ENCODE measurements around the gene KCNA2.

The KCNA2 gene

GRCh38 chr1:110617589-110617988 lies 11.4 kb upstream of the KCNA2 start:
- no peak for DNase-seq

DNA sequence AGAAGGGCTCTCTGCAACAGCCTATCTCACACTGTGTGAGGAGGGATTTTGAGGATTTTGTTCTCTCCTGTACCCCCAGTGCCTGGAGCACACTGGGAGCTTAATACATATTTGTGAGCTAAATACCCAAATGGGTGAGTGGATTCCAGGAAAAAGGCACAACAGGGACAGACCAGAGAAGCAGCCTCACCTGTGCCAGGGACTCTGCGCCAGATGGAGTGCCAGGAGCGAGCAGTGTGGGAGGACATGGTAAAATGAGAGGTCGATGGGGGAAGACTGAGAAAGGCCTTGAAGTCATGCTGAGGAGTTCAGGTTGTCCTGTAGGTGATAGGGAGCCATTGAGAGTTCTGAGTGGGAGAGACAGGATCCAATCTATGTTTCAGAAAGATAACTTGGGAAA lies 11.0 kb upstream of the KCNA2 start:
- H3K9me3 Mint-ChIP-seq: no peaks in the 10 kb centered on the region
- ATAC-seq (replicated peaks) (no peak), DNase-seq (no peak)
- peaks cover 8 to 21% of the 10 kb centered on the region in 2 donors for H3K27me3 Mint-ChIP-seq
- peaks cover 22 to 35% of the 10 kb centered on the region in 2 donors for H3K4me1 Mint-ChIP-seq
- H3K4me3 Mint-ChIP-seq: no peak overlapping the region
- no peaks in the 10 kb centered on the region for H3K36me3 Mint-ChIP-seq
- no peak overlapping the region for H3K27ac Mint-ChIP-seq

More at GRCh38 chr1:110617589-110617988, 11.4 kb upstream of the KCNA2 start:
- Mint-ChIP-seq H3K9me3 (no peaks in the 10 kb centered on the region), H3K27ac (no peak overlapping the region), H3K36me3 (no peaks in the 10 kb centered on the region), H3K4me3 (no peak overlapping the region), H3K27me3 (peaks cover 5 to 21% of the 10 kb centered on the region in 2 donors), H3K4me1 (peaks cover 22 to 35% of the 10 kb centered on the region in 2 donors)
- no peak for ATAC-seq (replicated peaks)

- H3K27me3 Mint-ChIP-seq: peaks cover 8 to 21% of the 10 kb centered on the region in 2 donors
- DNase-seq: no peak
- no peaks in the 10 kb centered on the region for H3K9me3 Mint-ChIP-seq
- peaks cover 22 to 35% of the 10 kb centered on the region in 2 donors for H3K4me1 Mint-ChIP-seq
- H3K4me3 Mint-ChIP-seq: no peak overlapping the region
- no peaks in the 10 kb centered on the region for H3K36me3 Mint-ChIP-seq
- no peak overlapping the region for H3K27ac Mint-ChIP-seq
- no peak for ATAC-seq (replicated peaks)
Measured at GRCh38 chr1:110616587-110616986, 10.4 kb upstream of the KCNA2 start.

- no peaks in the 10 kb centered on the region for H3K9me3 Mint-ChIP-seq
- peaks cover 25 to 39% of the 10 kb centered on the region in 2 donors for H3K4me1 Mint-ChIP-seq
- H3K27ac Mint-ChIP-seq: no peak overlapping the region
- H3K36me3 Mint-ChIP-seq: no peaks in the 10 kb centered on the region
- DNase-seq (peak; percentile 50), ATAC-seq (replicated peaks) (peak; percentile 48 to 49)
- peaks cover 12 to 21% of the 10 kb centered on the region in 2 donors for H3K27me3 Mint-ChIP-seq
- H3K4me3 Mint-ChIP-seq: no peak overlapping the region
Measured at GRCh38 chr1:110615548-110616130, 9.5 kb upstream of the KCNA2 start.

DNA sequence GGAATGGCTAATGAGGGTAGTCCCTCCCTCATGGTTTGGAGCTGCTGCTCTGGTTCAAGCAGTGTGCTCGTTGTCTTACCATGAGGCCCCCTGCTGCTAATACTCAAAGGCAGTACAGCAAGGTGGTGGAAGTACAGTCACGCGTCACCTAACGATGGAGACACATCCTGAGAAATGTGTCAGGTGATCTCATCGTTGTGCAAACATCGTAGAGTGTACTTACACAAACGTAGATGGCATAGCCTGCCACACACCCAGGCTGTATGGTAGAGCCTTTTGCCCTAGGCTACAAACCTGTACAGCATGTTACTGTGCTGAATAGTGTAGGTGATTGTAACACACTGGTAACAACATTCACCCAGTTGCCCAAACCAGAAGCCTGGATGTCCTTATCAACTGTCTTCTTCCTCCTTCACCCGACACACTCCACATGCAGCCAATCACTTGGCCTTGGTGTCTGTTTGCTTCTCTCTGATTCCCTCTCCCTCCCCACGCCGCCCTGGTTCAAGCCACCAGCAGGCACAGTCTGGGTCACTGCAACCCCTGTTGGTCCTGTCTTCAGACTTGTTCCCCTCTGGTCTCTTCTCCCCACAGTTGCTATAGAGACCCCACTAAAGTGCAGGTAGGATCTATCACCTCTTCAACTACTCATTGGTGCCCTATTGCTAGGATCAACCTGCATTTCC lies 6.0 kb upstream of the KCNA2 start:
- no peak for ATAC-seq (replicated peaks)
- no peak overlapping the region for H3K4me3 Mint-ChIP-seq
- no peaks in the 10 kb centered on the region for H3K36me3 Mint-ChIP-seq
- H3K27ac Mint-ChIP-seq: no peak overlapping the region
- H3K27me3 Mint-ChIP-seq: peaks cover 26 to 47% of the 10 kb centered on the region in 2 donors
- no peak for DNase-seq
- H3K9me3 Mint-ChIP-seq: no peaks in the 10 kb centered on the region
- peaks cover 23 to 46% of the 10 kb centered on the region in 2 donors for H3K4me1 Mint-ChIP-seq

DNA sequence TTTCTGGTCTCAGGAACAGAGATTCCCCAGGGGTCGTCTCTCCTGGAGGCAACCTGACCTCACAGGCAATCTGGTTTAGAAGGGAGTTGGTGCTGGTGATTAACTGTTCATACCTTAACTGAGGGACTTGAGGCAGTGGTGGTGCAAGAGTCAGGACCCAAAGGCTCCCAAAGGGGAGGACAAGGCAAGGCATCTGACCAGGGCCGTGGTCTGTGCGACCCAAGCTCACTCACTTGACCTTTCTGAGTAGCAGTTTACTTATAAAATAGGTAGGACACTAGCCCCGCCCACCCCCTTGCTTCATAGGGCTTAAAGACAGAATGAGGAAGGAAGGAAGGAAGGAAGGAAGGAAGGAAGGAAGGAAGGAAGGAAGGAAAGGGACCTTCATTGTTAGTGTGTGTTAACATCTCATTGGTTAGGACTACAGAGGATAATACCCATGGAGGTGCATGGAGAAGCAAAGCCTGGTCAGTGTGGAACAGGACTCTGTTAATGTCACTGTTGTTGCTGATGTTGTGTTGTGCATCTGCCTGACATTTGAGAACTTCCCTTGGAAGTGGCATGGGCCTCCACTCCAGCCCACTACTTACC lies 4.6 kb upstream of the KCNA2 start:
- no peak for ATAC-seq (replicated peaks)
- Mint-ChIP-seq H3K4me3 (no peak overlapping the region), H3K27ac (no peak overlapping the region), H3K4me1 (peaks cover 32 to 56% of the 10 kb centered on the region in 2 donors), H3K27me3 (peaks cover 37 to 54% of the 10 kb centered on the region in 2 donors), H3K9me3 (no peaks in the 10 kb centered on the region), H3K36me3 (no peaks in the 10 kb centered on the region)
- DNase-seq: no peak

DNA sequence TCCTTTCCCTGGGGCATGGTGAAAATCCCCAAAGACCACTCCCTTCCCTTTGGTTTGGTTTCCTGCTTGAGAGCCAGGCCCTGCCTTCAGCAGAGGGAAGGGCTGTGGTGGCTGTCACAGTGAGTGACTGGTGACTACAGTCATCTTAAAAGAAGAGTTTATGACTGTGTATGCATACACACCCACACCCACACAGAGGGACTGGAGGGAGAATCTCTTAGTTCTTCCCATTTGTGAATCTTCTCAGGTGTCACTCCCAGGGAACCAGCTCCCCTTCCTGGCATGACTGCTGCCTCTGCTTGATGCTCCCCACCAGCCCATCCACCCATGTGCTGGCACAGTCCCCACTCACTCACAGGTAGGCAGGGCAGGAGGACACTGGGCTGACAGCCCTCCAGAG lies 3.9 kb upstream of the KCNA2 start:
- no peak for DNase-seq
- H3K27me3 Mint-ChIP-seq: peaks cover 44 to 56% of the 10 kb centered on the region in 2 donors
- peaks cover 28 to 53% of the 10 kb centered on the region in 2 donors for H3K4me1 Mint-ChIP-seq
- H3K27ac Mint-ChIP-seq: no peak overlapping the region
- H3K4me3 Mint-ChIP-seq: no peak overlapping the region
- ATAC-seq (replicated peaks): peak; percentile 48 to 68
- no peaks in the 10 kb centered on the region for H3K36me3 Mint-ChIP-seq
- no peaks in the 10 kb centered on the region for H3K9me3 Mint-ChIP-seq

DNA sequence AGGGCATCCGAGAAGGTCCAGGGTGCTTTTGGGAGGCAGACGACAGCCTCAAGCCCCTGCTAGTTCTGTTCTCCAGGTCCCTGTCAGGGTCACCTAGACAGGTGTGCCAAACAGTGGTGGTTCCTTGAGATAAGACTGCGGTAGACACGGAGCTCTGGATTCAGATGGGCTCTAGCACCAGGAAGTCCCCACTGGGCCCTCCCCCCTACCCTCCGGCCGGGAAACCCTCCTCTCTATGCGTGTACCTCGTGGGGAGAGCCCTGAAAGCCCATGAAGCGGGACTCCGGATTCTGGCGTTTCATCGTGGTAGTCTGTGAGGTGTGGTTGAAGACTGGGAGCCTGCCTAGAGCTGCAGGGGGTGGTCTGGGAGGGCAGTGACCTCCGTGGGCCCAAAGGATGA lies 2.1 kb upstream of the KCNA2 start:
- peaks cover 61 to 72% of the 10 kb centered on the region in 2 donors for H3K27me3 Mint-ChIP-seq
- no peak for DNase-seq
- H3K4me3 Mint-ChIP-seq: peak overlapping the region; percentile 10 to 87
- peaks cover 28 to 53% of the 10 kb centered on the region in 2 donors for H3K4me1 Mint-ChIP-seq
- no peaks in the 10 kb centered on the region for H3K36me3 Mint-ChIP-seq
- peak overlapping the region; percentile 14 for H3K27ac Mint-ChIP-seq
- no peak for ATAC-seq (replicated peaks)
- no peaks in the 10 kb centered on the region for H3K9me3 Mint-ChIP-seq

- ATAC-seq (replicated peaks) (peak; percentile 4 to 11), DNase-seq (no peak)
- Mint-ChIP-seq H3K27me3 (peaks cover 59 to 67% of the 10 kb centered on the region in 2 donors), H3K36me3 (no peaks in the 10 kb centered on the region), H3K27ac (no peak overlapping the region), H3K9me3 (no peaks in the 10 kb centered on the region), H3K4me3 (peak overlapping the region; percentile 68 to 87), H3K4me1 (peaks cover 28 to 53% of the 10 kb centered on the region in 2 donors)
Measured at GRCh38 chr1:110607536-110608230, 1.5 kb upstream of the KCNA2 start.

GRCh38 chr1:110606657-110607535 lies 738 bp upstream of the KCNA2 start:
- H3K9me3 Mint-ChIP-seq: no peaks in the 10 kb centered on the region
- ATAC-seq (replicated peaks): peak; percentile 49 to 62
- peaks cover 55 to 65% of the 10 kb centered on the region in 2 donors for H3K27me3 Mint-ChIP-seq
- DNase-seq: peak; percentile 14
- no peaks in the 10 kb centered on the region for H3K36me3 Mint-ChIP-seq
- H3K4me3 Mint-ChIP-seq: peak overlapping the region; percentile 87
- H3K4me1 Mint-ChIP-seq: peaks cover 28 to 53% of the 10 kb centered on the region in 2 donors
- peak overlapping the region; percentile 62 for H3K27ac Mint-ChIP-seq

- DNase-seq (no peak), ATAC-seq (replicated peaks) (no peak)
- no peaks in the 10 kb centered on the region for H3K9me3 Mint-ChIP-seq
- H3K27me3 Mint-ChIP-seq: peaks cover 53 to 71% of the 10 kb centered on the region in 2 donors
- H3K4me1 Mint-ChIP-seq: peaks cover 24 to 47% of the 10 kb centered on the region in 2 donors
- no peaks in the 10 kb centered on the region for H3K36me3 Mint-ChIP-seq
- H3K27ac Mint-ChIP-seq: no peak overlapping the region
- no peak overlapping the region for H3K4me3 Mint-ChIP-seq
Measured at GRCh38 chr1:110605446-110605845, 712 bp downstream of the KCNA2 start.

GRCh38 chr1:110604586-110605148 lies 1.5 kb downstream of the KCNA2 start:
- Mint-ChIP-seq H3K4me1 (peaks cover 22 to 39% of the 10 kb centered on the region in 2 donors), H3K27ac (no peak overlapping the region), H3K4me3 (no peak overlapping the region), H3K27me3 (peaks cover 60 to 69% of the 10 kb centered on the region in 2 donors), H3K9me3 (no peaks in the 10 kb centered on the region), H3K36me3 (no peaks in the 10 kb centered on the region)
- DNase-seq: no peak
- ATAC-seq (replicated peaks): no peak

DNA sequence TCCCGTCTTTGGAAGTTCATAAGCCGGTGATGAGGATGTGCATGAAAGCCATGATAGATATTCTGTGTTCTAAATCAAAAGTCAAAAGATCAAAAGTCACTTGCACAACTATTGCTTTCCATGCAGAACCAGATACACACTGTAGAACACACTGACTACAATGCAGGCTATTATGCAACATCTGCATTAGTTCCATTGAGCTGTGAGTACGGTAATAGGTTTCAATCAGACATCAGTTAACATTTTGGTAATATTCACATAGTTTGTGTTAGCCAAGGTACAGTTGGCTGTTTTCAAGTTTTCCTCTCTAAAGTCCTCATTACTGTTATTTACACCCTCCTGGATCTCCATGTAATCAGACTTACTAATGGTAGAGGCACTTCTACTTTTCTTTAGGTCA lies 3.1 kb downstream of the KCNA2 start:
- Mint-ChIP-seq H3K27me3 (peaks cover 50 to 58% of the 10 kb centered on the region in 2 donors), H3K4me3 (no peak overlapping the region)

More for the DNA sequence above, 3.1 kb downstream of the KCNA2 start:
- DNase-seq (no peak), ATAC-seq (replicated peaks) (no peak)
- no peak overlapping the region for H3K27ac Mint-ChIP-seq
- H3K4me1 Mint-ChIP-seq: peaks cover 13 to 23% of the 10 kb centered on the region in 2 donors
- H3K9me3 Mint-ChIP-seq: no peaks in the 10 kb centered on the region
- H3K36me3 Mint-ChIP-seq: no peaks in the 10 kb centered on the region
